Esophagus squamous epithelium (tissue), 5 donors: ENCODE measurements around the gene LMAN2L. TPM values are rescaled to one million over a fixed set of nuclear protein-coding genes. Genes with fewer than 3 reads are reported as not detected.

Experiments
- DNase-seq: peaks from one replicate; lab custom pipeline; 2025; lab: John Stamatoyannopoulos, UW
- H3K27ac ChIP-seq, 4 donors: fragments of 200-600 bp; sonication (generic); one replicate each; pipeline ENCODE4 v1.5.1; 2016 to 2019; ENCODE audit warnings: mild to moderate bottlenecking in 1 of 4
- H3K27me3 ChIP-seq, 4 donors: fragments of 200-600 bp; sonication (generic); 1 replicate in 3 of 4; 2 replicates in 1 of 4; pipeline versions ENCODE4 v1.5.1 to v1.6.0; 2017 to 2021; ENCODE audit warnings: antibody characterized with exemption in 1 of 4
- H3K36me3 ChIP-seq, 3 donors: fragments of 200-600 bp; sonication (generic); one replicate each; pipeline ENCODE4 v1.5.1; 2016 to 2019
- H3K4me1 ChIP-seq, 3 donors: fragments of 200-600 bp; sonication (generic); one replicate each; pipeline ENCODE4 v1.5.1; 2017 to 2019
- H3K4me3 ChIP-seq, 4 donors: fragments of 200-600 bp; sonication (generic); 1 replicate in 3 of 4; 2 replicates in 1 of 4; pipeline ENCODE4 v1.5.1; 2016 to 2019; ENCODE audit warnings: mild to moderate bottlenecking in 2 of 4, moderate library complexity in 1 of 4
- H3K9me3 ChIP-seq, 3 donors: fragments of 200-600 bp; sonication (generic); one replicate each; pipeline ENCODE4 v1.5.1; 2016 to 2019
- POLR2A ChIP-seq, 4 donors: fragments of 450-650 bp; IDR thresholded peaks; one replicate each; pipeline ENCODE4 v1.6.1; 2017; ENCODE audit warnings: antibody characterized with exemption in 4 of 4, mild to moderate bottlenecking in 4 of 4, moderate library complexity in 3 of 4
- WGBS, 2 donors: methylation state at CpG; one replicate each; pipeline ENCODE4 v1.1.5; 2018; 5-methylcytosine and 5-hydroxymethylcytosine counted together
- intact Hi-C: fragments of 100-400 bp; cut with DNase I; formaldehyde crosslinking; loops from one replicate; pipeline ENCODE4 v1.15.0; 2022
- total RNA-seq, 4 donors: library from RNA; depleted of rRNA; stranded (reverse); fragments of >200 nt; gene quantifications; one replicate each; pipeline ENCODE4 v1.1.0, GENCODE V29; 2016
- TF ChIP-seq, protein P1 (sequence below), 6 experiments: fragments of 450-650 bp in 4 of 6; fragments of 200-600 bp in 2 of 6; sonication (generic) in 2 of 6; IDR thresholded peaks; one replicate each; pipeline ENCODE4 v1.5.1; 2016 to 2019; ENCODE audit warnings: antibody characterized with exemption in 6 of 6, mild to moderate bottlenecking in 4 of 6, moderate library complexity in 4 of 6
- donor health status: DM: yes; HTN: yes; CAD: no.

The LMAN2L gene
- total RNA-seq, 4 donors from 2014 or later = 7.4 to 12.6 (median 10.5) TPM

DNA sequence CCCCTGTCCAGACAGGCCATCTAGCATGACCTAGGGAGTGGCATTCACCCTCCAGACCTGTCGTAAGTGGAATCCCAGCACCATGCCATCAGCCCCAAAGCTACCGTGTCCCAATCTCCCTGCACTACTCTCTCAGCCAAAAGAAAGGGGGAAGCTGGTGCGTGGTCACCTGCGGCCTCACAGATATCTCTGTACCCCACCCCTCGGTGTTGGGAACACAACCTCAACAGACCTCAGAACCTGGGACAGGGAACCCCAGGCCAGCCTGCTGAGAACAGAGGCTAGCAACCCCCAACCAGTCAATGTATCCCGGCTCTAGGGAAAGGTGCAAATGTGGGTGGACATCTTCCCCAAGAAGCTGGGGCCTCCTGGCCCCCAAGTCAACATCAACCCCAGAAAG, 38.2 kb downstream of the LMAN2L start:
- H3K36me3 ChIP-seq = peaks cover 7 to 59% (median 10%) of the 10 kb centered on the region in 3 donors
- intact Hi-C loops = no loop called here
- no peak overlapping the region for H3K4me3 ChIP-seq
- no peaks in the 10 kb centered on the region for H3K9me3 ChIP-seq
- WGBS, 2 donors = 90 to 96% methylated on average over 2 to 5 of the region's 6 CpGs
- no peak for TF ChIP-seq POLR2A (IDR thresholded peaks at IDR 0.05)
- TF ChIP-seq, protein P1, sequence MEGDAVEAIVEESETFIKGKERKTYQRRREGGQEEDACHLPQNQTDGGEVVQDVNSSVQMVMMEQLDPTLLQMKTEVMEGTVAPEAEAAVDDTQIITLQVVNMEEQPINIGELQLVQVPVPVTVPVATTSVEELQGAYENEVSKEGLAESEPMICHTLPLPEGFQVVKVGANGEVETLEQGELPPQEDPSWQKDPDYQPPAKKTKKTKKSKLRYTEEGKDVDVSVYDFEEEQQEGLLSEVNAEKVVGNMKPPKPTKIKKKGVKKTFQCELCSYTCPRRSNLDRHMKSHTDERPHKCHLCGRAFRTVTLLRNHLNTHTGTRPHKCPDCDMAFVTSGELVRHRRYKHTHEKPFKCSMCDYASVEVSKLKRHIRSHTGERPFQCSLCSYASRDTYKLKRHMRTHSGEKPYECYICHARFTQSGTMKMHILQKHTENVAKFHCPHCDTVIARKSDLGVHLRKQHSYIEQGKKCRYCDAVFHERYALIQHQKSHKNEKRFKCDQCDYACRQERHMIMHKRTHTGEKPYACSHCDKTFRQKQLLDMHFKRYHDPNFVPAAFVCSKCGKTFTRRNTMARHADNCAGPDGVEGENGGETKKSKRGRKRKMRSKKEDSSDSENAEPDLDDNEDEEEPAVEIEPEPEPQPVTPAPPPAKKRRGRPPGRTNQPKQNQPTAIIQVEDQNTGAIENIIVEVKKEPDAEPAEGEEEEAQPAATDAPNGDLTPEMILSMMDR (IDR thresholded peaks at IDR 0.05) = no peak
- DNase-seq = no peak
- no peak overlapping the region for H3K27ac ChIP-seq
- no peaks in the 10 kb centered on the region for H3K27me3 ChIP-seq
- peaks cover 13 to 25% (median 15%) of the 10 kb centered on the region in 3 donors for H3K4me1 ChIP-seq

DNA sequence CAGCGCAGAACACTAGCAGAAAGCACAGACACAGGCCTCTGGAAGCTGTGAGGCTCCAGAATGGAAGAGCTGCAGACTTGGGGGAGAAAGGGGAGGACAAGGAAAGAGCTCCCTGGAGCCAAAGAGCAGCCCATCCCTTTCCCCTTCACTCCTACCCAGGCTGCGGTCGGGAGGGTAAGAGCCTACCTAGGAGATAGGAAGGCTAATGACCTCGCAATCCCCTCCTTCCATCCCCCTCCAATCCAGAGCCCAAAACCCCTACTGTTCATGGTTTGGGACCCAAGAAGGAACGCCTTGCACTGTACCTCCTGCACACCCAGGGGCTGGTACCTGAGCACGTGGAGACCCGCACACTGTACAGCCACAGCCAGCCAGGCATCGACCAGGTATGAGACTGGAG, 39.8 kb downstream of the LMAN2L start:
- Histone ChIP-seq H3K36me3 (peaks cover 0 to 43% (median 0%) of the 10 kb centered on the region in 3 donors), H3K27me3 (no peaks in the 10 kb centered on the region), H3K9me3 (no peaks in the 10 kb centered on the region), H3K27ac (no peak overlapping the region), H3K4me1 (peaks cover 13 to 25% (median 15%) of the 10 kb centered on the region in 3 donors), H3K4me3 (no peak overlapping the region)
- no peak for DNase-seq
- TF ChIP-seq, protein P1 (IDR thresholded peaks at IDR 0.05) = no peak
- no peak for TF ChIP-seq POLR2A (IDR thresholded peaks at IDR 0.05)
- intact Hi-C loops = no loop called here
- 60 to 95% methylated on average over 1 to 6 of the region's 8 CpGs for WGBS, 2 donors

DNA sequence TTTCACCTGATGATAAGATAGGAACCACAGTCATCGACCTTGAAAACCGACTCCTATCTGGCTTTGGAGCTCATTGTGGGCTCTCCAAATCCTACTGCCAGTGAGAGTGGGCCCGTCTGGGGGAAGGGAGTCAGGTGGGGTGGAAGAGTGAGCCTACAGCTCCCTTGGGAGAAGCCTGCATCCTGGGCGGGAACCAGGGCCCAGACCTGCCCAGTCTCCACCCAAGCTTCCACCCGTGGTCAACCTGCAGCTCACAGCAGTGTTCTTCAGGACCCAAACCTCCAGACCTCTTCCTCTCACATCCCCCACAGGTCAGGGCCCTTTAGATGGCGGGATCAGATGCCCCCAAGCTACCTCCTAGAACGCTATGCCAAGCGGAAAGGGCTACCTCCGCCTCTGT, 40.2 kb downstream of the LMAN2L start:
- no peak for DNase-seq
- 85 to 95% methylated on average over 3 to 4 of the region's 9 CpGs for WGBS, 2 donors
- peaks cover 0 to 39% (median 0%) of the 10 kb centered on the region in 3 donors for H3K36me3 ChIP-seq
- no peak overlapping the region for H3K4me3 ChIP-seq
- no peaks in the 10 kb centered on the region for H3K9me3 ChIP-seq
- no peaks in the 10 kb centered on the region for H3K27me3 ChIP-seq
- H3K4me1 ChIP-seq = peaks cover 13 to 25% (median 15%) of the 10 kb centered on the region in 3 donors
- H3K27ac ChIP-seq = no peak overlapping the region
- intact Hi-C loops = no loop called here
- TF ChIP-seq, protein P1 (IDR thresholded peaks at IDR 0.05) = no peak
- TF ChIP-seq POLR2A (IDR thresholded peaks at IDR 0.05) = no peak

DNA sequence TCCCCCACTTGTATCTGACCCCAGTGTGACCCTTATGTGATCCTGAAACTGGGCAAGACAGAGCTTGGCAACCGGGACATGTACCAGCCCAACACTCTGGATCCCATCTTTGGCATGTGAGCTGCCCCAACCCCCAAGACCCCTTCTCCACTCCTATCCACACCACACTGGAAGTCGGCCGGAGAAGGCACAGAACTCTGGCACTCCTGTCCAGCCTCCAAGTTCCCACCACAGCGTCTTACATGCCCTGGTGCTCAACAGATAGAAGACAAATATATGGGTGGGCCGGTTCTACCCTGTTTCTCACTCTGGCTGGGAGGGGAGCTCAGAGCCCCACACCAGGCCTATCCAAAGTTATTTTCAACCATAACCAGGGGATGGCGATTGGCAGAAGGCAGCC, 40.8 kb downstream of the LMAN2L start:
- TF ChIP-seq, protein P1 (IDR thresholded peaks at IDR 0.05) = no peak
- TF ChIP-seq POLR2A (IDR thresholded peaks at IDR 0.05) = no peak
- no peaks in the 10 kb centered on the region for H3K27me3 ChIP-seq
- peaks cover 13 to 25% (median 15%) of the 10 kb centered on the region in 3 donors for H3K4me1 ChIP-seq
- 79 to 100% methylated on average over 1 to 4 of the region's 6 CpGs for WGBS, 2 donors
- DNase-seq = no peak
- H3K9me3 ChIP-seq = no peaks in the 10 kb centered on the region
- H3K36me3 ChIP-seq = peaks cover 0 to 33% (median 0%) of the 10 kb centered on the region in 3 donors
- no peak overlapping the region for H3K27ac ChIP-seq
- intact Hi-C loops = no loop called here
- no peak overlapping the region for H3K4me3 ChIP-seq

DNA sequence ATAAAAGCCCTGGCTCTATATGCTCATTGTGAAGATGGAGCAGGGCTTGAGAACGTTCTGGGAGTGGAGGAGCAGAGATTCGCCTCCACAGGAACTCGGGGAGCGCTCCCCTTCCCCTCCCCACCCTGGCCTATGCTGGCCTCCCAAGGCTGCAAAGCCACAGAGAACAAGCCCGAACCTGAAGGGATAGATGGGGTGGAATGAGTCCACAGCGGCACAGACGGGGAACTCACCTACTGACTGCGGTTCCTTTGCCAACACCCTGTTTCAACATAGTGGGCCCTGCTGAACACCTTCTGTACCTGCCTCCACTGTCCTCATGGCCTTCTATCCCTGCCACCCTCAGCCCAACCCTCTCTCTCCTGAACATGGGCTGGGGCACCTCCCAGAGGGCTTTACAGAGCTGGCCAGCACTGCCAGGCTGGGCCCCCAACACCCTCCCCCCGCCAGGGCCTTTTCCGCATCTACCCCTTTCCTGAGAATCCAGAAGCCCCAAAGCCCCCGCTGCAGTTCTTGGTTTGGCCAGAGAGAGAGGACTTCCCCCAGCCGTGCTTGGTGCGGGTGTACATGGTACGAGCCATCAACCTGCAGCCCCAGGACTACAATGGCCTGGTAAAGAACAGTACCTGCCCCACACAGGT, 41.5 kb downstream of the LMAN2L start:
- Histone ChIP-seq H3K36me3 (peaks cover 0 to 28% (median 0%) of the 10 kb centered on the region in 3 donors), H3K27ac (peak overlapping the region; percentile 14 to 72 (median 48)), H3K27me3 (no peaks in the 10 kb centered on the region), H3K9me3 (no peaks in the 10 kb centered on the region), H3K4me3 (no peak overlapping the region), H3K4me1 (peaks cover 13 to 25% (median 15%) of the 10 kb centered on the region in 3 donors)
- no peak for DNase-seq
- no peak for TF ChIP-seq POLR2A (IDR thresholded peaks at IDR 0.05)
- TF ChIP-seq, protein P1 (IDR thresholded peaks at IDR 0.05) = no peak
- intact Hi-C loops = no loop called here
- 27 to 74% methylated on average over 6 to 9 of the region's 14 CpGs for WGBS, 2 donors
